ENCODE measurements around the gene KDF1.

- TF ChIP-seq, protein P1, sequence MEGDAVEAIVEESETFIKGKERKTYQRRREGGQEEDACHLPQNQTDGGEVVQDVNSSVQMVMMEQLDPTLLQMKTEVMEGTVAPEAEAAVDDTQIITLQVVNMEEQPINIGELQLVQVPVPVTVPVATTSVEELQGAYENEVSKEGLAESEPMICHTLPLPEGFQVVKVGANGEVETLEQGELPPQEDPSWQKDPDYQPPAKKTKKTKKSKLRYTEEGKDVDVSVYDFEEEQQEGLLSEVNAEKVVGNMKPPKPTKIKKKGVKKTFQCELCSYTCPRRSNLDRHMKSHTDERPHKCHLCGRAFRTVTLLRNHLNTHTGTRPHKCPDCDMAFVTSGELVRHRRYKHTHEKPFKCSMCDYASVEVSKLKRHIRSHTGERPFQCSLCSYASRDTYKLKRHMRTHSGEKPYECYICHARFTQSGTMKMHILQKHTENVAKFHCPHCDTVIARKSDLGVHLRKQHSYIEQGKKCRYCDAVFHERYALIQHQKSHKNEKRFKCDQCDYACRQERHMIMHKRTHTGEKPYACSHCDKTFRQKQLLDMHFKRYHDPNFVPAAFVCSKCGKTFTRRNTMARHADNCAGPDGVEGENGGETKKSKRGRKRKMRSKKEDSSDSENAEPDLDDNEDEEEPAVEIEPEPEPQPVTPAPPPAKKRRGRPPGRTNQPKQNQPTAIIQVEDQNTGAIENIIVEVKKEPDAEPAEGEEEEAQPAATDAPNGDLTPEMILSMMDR (conservative IDR thresholded peaks at IDR 0.05 in 1 of 2, IDR thresholded peaks at IDR 0.05 in 1 of 2; ENCODE audit: low read depth in 1 of 2, low read length in 2 of 2): no peak
- TF ChIP-seq EZH2 (IDR thresholded peaks at IDR 0.05; ENCODE audit: low read length, missing control alignments): no peak
These were observed 10.5 kb upstream of the KDF1 start for GRCh38 chr1:26970810-26971209.

Measured in fibroblast of lung (primary cell).